Measurements from ENCODE around the gene HMGXB3. TPM values are rescaled to one million over a fixed set of nuclear protein-coding genes. Genes with fewer than 3 reads are reported as not detected.

Gene HMGXB3
- total RNA-seq, 6 experiments from 2014 or later: 7.7 to 28.3 (median 12.2) TPM

DNA sequence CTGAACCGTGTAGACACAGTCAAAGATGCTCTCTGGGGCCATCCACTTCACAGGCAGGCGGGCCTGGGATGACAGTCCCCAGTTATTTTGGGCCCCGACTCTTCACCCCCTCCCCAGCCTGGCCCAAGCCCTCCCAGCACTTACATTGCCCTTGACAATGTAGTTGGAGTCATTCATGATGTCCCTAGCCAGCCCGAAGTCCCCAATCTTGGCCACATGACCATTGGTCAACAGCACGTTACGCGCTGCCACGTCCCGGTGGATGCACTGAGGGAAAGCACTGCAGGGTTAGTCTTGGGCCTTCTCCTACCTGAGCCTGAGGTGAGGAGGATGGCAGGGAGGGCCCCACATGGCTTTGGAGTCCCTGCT is 55.5 kb downstream of the HMGXB3 start:
- Histone ChIP-seq H3K27ac (no peak overlapping the region), H3K9me3 (no peaks in the 10 kb centered on the region), H3K36me3 (peaks cover 0 to 35% (median 18%) of the 10 kb centered on the region in 4 donors), H3K4me3 (no peak overlapping the region), H3K4me1 (no peaks in the 10 kb centered on the region), H3K27me3 (no peaks in the 10 kb centered on the region)
- ATAC-seq: peak in 1 of 4 donors; percentile 4
- 100% methylated on average over 1 of the region's 9 CpGs for WGBS (ENCODE audit: insufficient coverage, low coverage, low lambda C conversion rate, missing lambda C conversion rate)
- TF ChIP-seq, protein P1, sequence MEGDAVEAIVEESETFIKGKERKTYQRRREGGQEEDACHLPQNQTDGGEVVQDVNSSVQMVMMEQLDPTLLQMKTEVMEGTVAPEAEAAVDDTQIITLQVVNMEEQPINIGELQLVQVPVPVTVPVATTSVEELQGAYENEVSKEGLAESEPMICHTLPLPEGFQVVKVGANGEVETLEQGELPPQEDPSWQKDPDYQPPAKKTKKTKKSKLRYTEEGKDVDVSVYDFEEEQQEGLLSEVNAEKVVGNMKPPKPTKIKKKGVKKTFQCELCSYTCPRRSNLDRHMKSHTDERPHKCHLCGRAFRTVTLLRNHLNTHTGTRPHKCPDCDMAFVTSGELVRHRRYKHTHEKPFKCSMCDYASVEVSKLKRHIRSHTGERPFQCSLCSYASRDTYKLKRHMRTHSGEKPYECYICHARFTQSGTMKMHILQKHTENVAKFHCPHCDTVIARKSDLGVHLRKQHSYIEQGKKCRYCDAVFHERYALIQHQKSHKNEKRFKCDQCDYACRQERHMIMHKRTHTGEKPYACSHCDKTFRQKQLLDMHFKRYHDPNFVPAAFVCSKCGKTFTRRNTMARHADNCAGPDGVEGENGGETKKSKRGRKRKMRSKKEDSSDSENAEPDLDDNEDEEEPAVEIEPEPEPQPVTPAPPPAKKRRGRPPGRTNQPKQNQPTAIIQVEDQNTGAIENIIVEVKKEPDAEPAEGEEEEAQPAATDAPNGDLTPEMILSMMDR (IDR thresholded peaks at IDR 0.05): no peak
- TF ChIP-seq POLR2A (IDR thresholded peaks at IDR 0.05): no peak
- no peak for DNase-seq
- intact Hi-C loops (cut with DNase I): no loop called here

DNA sequence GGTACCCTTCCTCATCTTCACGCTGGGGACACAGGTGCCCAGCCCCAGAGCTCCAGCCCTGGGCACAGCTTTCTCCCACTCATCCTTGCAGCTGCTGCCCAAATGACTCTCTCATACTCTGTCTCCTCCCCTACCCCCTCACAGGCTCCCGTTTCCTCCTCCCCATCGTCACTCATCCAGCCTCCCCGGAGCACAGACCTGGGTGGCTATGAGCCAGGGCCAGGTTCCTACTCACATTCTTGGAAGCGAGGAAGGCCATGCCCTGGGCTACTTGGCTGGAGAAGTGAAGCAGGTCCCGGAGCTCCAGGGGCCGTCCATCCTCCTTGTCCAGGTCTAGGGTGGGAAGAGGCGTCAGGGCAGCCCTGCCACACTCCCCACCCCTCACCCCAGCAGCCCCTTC is 56.5 kb downstream of the HMGXB3 start:
- 75% methylated on average over 2 of the region's 8 CpGs for WGBS (ENCODE audit: insufficient coverage, low coverage, low lambda C conversion rate, missing lambda C conversion rate)
- Histone ChIP-seq H3K27ac (no peak overlapping the region), H3K9me3 (no peaks in the 10 kb centered on the region), H3K27me3 (no peaks in the 10 kb centered on the region), H3K4me3 (no peak overlapping the region), H3K4me1 (no peaks in the 10 kb centered on the region), H3K36me3 (peaks cover 0 to 25% (median 13%) of the 10 kb centered on the region in 4 donors)
- intact Hi-C loops (cut with DNase I): no loop called here
- TF ChIP-seq, protein P1 (IDR thresholded peaks at IDR 0.05): no peak
- TF ChIP-seq POLR2A (IDR thresholded peaks at IDR 0.05): no peak
- no peak for DNase-seq
- no peak for ATAC-seq

DNA sequence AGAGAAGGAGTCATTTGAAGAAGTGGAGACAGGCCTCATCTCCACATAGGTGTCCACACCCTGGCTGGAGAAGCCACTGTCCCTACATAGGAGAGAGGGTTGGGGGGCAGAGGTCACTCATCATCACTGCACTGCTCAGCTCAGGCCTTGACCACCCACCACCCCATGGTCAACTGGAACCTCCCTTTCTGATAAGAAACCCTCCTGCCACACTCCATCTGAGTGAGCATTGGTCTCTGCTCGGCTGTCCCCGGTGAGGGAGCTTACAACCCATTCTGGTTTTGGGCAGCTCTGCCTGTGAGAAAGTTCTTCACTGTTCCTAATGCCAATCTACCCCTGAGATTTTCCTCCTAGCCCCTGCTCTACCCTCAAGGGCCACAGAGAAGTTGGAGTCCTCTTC is 57.0 kb downstream of the HMGXB3 start:
- no peaks in the 10 kb centered on the region for H3K9me3 ChIP-seq
- no peaks in the 10 kb centered on the region for H3K27me3 ChIP-seq
- ATAC-seq (no peak), DNase-seq (no peak)
- no peak overlapping the region for H3K27ac ChIP-seq
- no CpG with 5 or more reads among the region's 2 CpGs for WGBS (ENCODE audit: insufficient coverage, low coverage, low lambda C conversion rate, missing lambda C conversion rate)
- no peak overlapping the region for H3K4me3 ChIP-seq
- no peaks in the 10 kb centered on the region for H3K4me1 ChIP-seq
- TF ChIP-seq POLR2A (IDR thresholded peaks at IDR 0.05): no peak
- TF ChIP-seq, protein P1 (IDR thresholded peaks at IDR 0.05): no peak
- H3K36me3 ChIP-seq: peaks cover 0 to 21% (median 11%) of the 10 kb centered on the region in 4 donors
- intact Hi-C loops (cut with DNase I): no loop called here

DNA sequence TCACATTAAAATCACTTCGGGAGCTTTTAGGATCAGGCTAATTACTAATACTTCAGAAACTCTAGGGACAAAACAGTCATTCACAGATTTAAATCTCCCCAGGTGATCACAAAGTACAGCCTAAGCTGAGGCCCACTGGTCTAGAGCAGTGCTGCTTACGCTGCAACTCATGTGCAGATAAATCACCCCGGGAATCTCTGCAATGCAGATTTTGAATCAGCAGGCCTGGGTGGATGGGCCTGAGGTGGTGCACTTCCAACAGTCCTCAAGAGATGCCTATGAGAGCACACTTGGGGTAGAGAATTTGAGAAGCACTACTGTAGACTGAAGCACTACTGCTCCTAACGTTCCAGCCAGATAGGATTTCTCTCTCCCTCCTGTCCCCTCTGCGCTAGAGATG is 57.5 kb downstream of the HMGXB3 start:
- 56% methylated on average over 4 of the region's 5 CpGs for WGBS (ENCODE audit: insufficient coverage, low coverage, low lambda C conversion rate, missing lambda C conversion rate)
- Histone ChIP-seq H3K36me3 (peaks cover 0 to 16% (median 7%) of the 10 kb centered on the region in 4 donors), H3K27me3 (no peaks in the 10 kb centered on the region), H3K27ac (no peak overlapping the region), H3K9me3 (no peaks in the 10 kb centered on the region), H3K4me3 (no peak overlapping the region), H3K4me1 (no peaks in the 10 kb centered on the region)
- intact Hi-C loops (cut with DNase I): no loop called here
- no peak for ATAC-seq
- no peak for TF ChIP-seq POLR2A (IDR thresholded peaks at IDR 0.05)
- TF ChIP-seq, protein P1 (IDR thresholded peaks at IDR 0.05): no peak
- no peak for DNase-seq
